Spleen (tissue), 7 donors: ENCODE data around the gene ASIC1.

Source experiments
- CTCF ChIP-seq, 11 experiments: fragments of 200-600 bp in 7 of 11; fragments of 450-650 bp in 4 of 11; sonication (generic) in 4 of 11; IDR thresholded peaks in 8 of 11; conservative IDR thresholded peaks in 3 of 11; 1 replicate in 7 of 11; 2 replicates in 4 of 11; pipeline versions ENCODE4 v1.4.0 to v1.8.0; 2016 to 2021; ENCODE audit warnings: antibody characterized with exemption in 11 of 11, inconsistent platforms in 4 of 11, mild to moderate bottlenecking in 1 of 11
- POLR2A ChIP-seq, 3 donors: fragments of 450-650 bp; IDR thresholded peaks; one replicate each; pipeline ENCODE4 v1.5.1; 2017; ENCODE audit warnings: antibody characterized with exemption in 3 of 3, mild to moderate bottlenecking in 1 of 3
- POLR2AphosphoS5 ChIP-seq, 3 donors: sonication (generic); formaldehyde crosslinking; IDR thresholded peaks; one replicate each; pipeline ENCODE4 v1.5.1; 2017; ENCODE audit warnings: antibody characterized with exemption in 3 of 3
- donor health status: DM: no; HTN: no; CAD: no; lungs with moderate emphysema.
- donor health status: DM: no; HTN: no; CAD: no.
- donor health status: DM: no; HTN: no; CAD: no.

GRCh38 chr12:50077099-50077498 is 19.7 kb downstream of the ASIC1 start:
- TF ChIP-seq POLR2A (IDR thresholded peaks at IDR 0.05) (no peak), POLR2AphosphoS5 (IDR thresholded peaks at IDR 0.05) (no peak), CTCF (IDR thresholded peaks at IDR 0.05 in 8 of 11, conservative IDR thresholded peaks at IDR 0.05 in 3 of 11) (no peak)
